Measurements from ENCODE around the gene COL8A2. TPM values are rescaled to one million over a fixed set of nuclear protein-coding genes. Genes with fewer than 3 reads are reported as not detected.

COL8A2 gene
- total RNA-seq, 4 donors from 2014 or later = 1.2 to 5.4 (median 1.7) TPM

- in situ Hi-C loops (cut with MboI; ENCODE audit: low pct_ligation_motif_present in 1 of 4, low pct_unique_long_range_greater_than_20kb in 1 of 4, low sequenced_read_pairs in 3 of 4) = loop anchor here in 1 of 4 donors (5.0 kb wide), 1 partner anchor 132 kb away; no protein-coding TSS in a partner anchor
- Histone ChIP-seq H3K4me1 (peaks cover 45 to 64% (median 59%) of the 10 kb centered on the region in 4 donors), H3K4me3 (peak overlapping the region; percentile 82 to 100 (median 86)), H3K36me3 (no peaks in the 10 kb centered on the region), H3K9me3 (no peaks in the 10 kb centered on the region), H3K27me3 (no peaks in the 10 kb centered on the region), H3K27ac (peak overlapping the region; percentile 98 to 100 (median 98))
- intact Hi-C loops (cut with DNase I; ENCODE audit: low total_unique reads) = loop anchor here (10.0 kb wide), 1 partner anchor 230 kb away; the partner anchor contains the start of gene STK40
- WGBS, 2 donors (ENCODE audit: low coverage in 1 of 2) = 57 to 80% methylated on average over 1 to 5 of the region's 6 CpGs
- TF ChIP-seq CTCF (IDR thresholded peaks at IDR 0.05) (no peak), POLR2AphosphoS5 (IDR thresholded peaks at IDR 0.05) (no peak), POLR2A (IDR thresholded peaks at IDR 0.05) (no peak), EP300 (IDR thresholded peaks at IDR 0.05; ENCODE audit: low read depth) (no peak)
- DNase-seq = peak; percentile 37
Measured at GRCh38 chr1:36154765-36155407, 29.9 kb upstream of the COL8A2 start.

GRCh38 chr1:36154335-36154734, 29.3 kb upstream of the COL8A2 start:
- no peaks in the 10 kb centered on the region for H3K36me3 ChIP-seq
- in situ Hi-C loops (cut with MboI; ENCODE audit: low pct_ligation_motif_present in 1 of 4, low pct_unique_long_range_greater_than_20kb in 1 of 4, low sequenced_read_pairs in 3 of 4) = loop anchor here in 1 of 4 donors (5.0 kb wide), 1 partner anchor 133 kb away; no protein-coding TSS in a partner anchor
- peaks cover 42 to 61% (median 56%) of the 10 kb centered on the region in 4 donors for H3K4me1 ChIP-seq
- no peaks in the 10 kb centered on the region for H3K9me3 ChIP-seq
- H3K27ac ChIP-seq = peak overlapping the region; percentile 98 to 100 (median 98)
- WGBS, 2 donors (ENCODE audit: low coverage in 1 of 2) = 91 to 100% methylated on average over 2 to 6 of the region's 6 CpGs
- H3K27me3 ChIP-seq = no peaks in the 10 kb centered on the region
- TF ChIP-seq POLR2AphosphoS5 (IDR thresholded peaks at IDR 0.05) (no peak), EP300 (IDR thresholded peaks at IDR 0.05; ENCODE audit: low read depth) (no peak), POLR2A (IDR thresholded peaks at IDR 0.05) (no peak), CTCF (IDR thresholded peaks at IDR 0.05) (no peak)
- DNase-seq = no peak
- H3K4me3 ChIP-seq = no peak overlapping the region
- intact Hi-C loops (cut with DNase I; ENCODE audit: low total_unique reads) = loop anchor here (10.0 kb wide), 1 partner anchor 230 kb away; the partner anchor contains the start of gene STK40

GRCh38 chr1:36153476-36153875, 28.5 kb upstream of the COL8A2 start:
- Histone ChIP-seq H3K4me1 (peaks cover 34 to 57% (median 50%) of the 10 kb centered on the region in 4 donors), H3K27ac (no peak overlapping the region), H3K9me3 (no peaks in the 10 kb centered on the region), H3K36me3 (no peaks in the 10 kb centered on the region), H3K4me3 (no peak overlapping the region), H3K27me3 (no peaks in the 10 kb centered on the region)
- TF ChIP-seq CTCF (IDR thresholded peaks at IDR 0.05) (no peak), POLR2AphosphoS5 (IDR thresholded peaks at IDR 0.05) (no peak), EP300 (IDR thresholded peaks at IDR 0.05; ENCODE audit: low read depth) (no peak), POLR2A (IDR thresholded peaks at IDR 0.05) (no peak)
- in situ Hi-C loops (cut with MboI; ENCODE audit: low pct_ligation_motif_present in 1 of 4, low pct_unique_long_range_greater_than_20kb in 1 of 4, low sequenced_read_pairs in 3 of 4) = loop anchor here in 1 of 4 donors (5.0 kb wide), 1 partner anchor 134 kb away; no protein-coding TSS in a partner anchor
- DNase-seq = no peak
- intact Hi-C loops (cut with DNase I; ENCODE audit: low total_unique reads) = loop anchor here (10.0 kb wide), 1 partner anchor 231 kb away; the partner anchor contains the start of gene STK40
- 94% methylated on average over 6 of the region's 6 CpGs; no CpG with 5 or more reads in 1 of the 2 donors for WGBS, 2 donors (ENCODE audit: low coverage in 1 of 2)

GRCh38 chr1:36151845-36152203, 26.8 kb upstream of the COL8A2 start:
- in situ Hi-C loops (cut with MboI; ENCODE audit: low pct_ligation_motif_present in 1 of 4, low pct_unique_long_range_greater_than_20kb in 1 of 4, low sequenced_read_pairs in 3 of 4) = loop anchor here in 1 of 4 donors (5.0 kb wide), 1 partner anchor 135 kb away; no protein-coding TSS in a partner anchor
- peak; percentile 61 for DNase-seq

More at GRCh38 chr1:36151845-36152203, 26.8 kb upstream of the COL8A2 start:
- TF ChIP-seq POLR2A (IDR thresholded peaks at IDR 0.05) = no peak
- no peak for TF ChIP-seq CTCF (IDR thresholded peaks at IDR 0.05)
- no peak for TF ChIP-seq EP300 (IDR thresholded peaks at IDR 0.05; ENCODE audit: low read depth)
- TF ChIP-seq POLR2AphosphoS5 (IDR thresholded peaks at IDR 0.05) = no peak
- Histone ChIP-seq H3K4me1 (peaks cover 34 to 52% (median 47%) of the 10 kb centered on the region in 4 donors), H3K9me3 (no peaks in the 10 kb centered on the region), H3K27me3 (no peaks in the 10 kb centered on the region), H3K27ac (peak overlapping the region; percentile 94 to 98 (median 96)), H3K4me3 (no peak overlapping the region), H3K36me3 (no peaks in the 10 kb centered on the region)
- intact Hi-C loops (cut with DNase I; ENCODE audit: low total_unique reads) = loop anchor here (10.0 kb wide), 1 partner anchor 233 kb away; the partner anchor contains the start of gene STK40
- WGBS, 2 donors (ENCODE audit: low coverage in 1 of 2) = 54% methylated on average over 3 of the region's 3 CpGs; no CpG with 5 or more reads in 1 of the 2 donors
